ENCODE measurements around the gene DOCK1.

DOCK1 gene

DNA sequence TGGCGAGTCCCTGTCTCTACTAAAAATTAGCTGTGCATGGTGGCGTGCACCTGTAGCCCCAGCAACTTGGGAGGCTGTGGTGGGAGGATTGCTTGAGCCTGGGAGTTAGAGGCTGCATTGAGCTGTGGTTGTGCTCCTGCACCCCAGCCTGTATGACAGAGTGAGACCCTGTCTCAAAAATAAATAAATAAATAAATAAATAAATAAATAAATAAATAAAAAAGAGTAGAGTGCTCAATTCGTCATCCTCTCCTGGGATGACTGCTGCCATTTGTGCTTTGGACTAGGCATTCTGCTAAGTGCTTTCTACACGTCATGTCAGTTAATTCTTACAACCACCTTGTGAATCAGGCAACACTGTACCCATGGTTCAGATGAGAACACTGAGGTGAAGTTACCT lies 130.6 kb downstream of the DOCK1 start:
- no peak for TF ChIP-seq POLR2A (IDR thresholded peaks at IDR 0.05; ENCODE audit: extremely low read depth, insufficient read length)
- TF ChIP-seq, protein P1, sequence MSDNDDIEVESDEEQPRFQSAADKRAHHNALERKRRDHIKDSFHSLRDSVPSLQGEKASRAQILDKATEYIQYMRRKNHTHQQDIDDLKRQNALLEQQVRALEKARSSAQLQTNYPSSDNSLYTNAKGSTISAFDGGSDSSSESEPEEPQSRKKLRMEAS (IDR thresholded peaks at IDR 0.05; ENCODE audit: low read depth, low read length) = no peak
- TF ChIP-seq, protein P2, sequence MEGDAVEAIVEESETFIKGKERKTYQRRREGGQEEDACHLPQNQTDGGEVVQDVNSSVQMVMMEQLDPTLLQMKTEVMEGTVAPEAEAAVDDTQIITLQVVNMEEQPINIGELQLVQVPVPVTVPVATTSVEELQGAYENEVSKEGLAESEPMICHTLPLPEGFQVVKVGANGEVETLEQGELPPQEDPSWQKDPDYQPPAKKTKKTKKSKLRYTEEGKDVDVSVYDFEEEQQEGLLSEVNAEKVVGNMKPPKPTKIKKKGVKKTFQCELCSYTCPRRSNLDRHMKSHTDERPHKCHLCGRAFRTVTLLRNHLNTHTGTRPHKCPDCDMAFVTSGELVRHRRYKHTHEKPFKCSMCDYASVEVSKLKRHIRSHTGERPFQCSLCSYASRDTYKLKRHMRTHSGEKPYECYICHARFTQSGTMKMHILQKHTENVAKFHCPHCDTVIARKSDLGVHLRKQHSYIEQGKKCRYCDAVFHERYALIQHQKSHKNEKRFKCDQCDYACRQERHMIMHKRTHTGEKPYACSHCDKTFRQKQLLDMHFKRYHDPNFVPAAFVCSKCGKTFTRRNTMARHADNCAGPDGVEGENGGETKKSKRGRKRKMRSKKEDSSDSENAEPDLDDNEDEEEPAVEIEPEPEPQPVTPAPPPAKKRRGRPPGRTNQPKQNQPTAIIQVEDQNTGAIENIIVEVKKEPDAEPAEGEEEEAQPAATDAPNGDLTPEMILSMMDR (IDR thresholded peaks at IDR 0.05; ENCODE audit: low read depth, low read length) = no peak
- TF ChIP-seq MYC (IDR thresholded peaks at IDR 0.05; ENCODE audit: low read depth, low read length) = no peak
- H3K4me3 ChIP-seq (ENCODE audit: low read depth, low read length) = no peak overlapping the region
- no peak for DNase-seq (ENCODE audit: low read depth)

DNA sequence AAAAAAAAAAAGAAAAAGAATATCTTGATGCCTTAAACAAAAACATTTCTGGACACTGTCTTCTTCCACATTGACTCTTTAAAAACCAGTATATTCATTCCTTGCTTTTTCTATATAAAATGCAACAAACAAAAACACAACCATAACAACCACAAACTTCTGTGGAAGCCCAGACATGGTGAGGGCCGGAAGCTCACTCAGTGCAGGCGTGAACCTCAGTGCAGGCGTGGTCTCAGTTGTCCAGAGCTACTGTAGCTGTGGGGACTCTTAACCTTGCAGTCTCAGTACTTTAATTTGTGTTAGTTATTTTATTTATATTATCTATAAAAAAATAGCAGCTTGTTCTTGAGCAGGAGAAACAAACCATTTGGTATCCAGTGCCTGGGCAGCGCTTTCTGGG lies 131.8 kb downstream of the DOCK1 start:
- TF ChIP-seq MYC (IDR thresholded peaks at IDR 0.05; ENCODE audit: low read depth, low read length) = no peak
- no peak for DNase-seq (ENCODE audit: low read depth)
- no peak overlapping the region for H3K4me3 ChIP-seq (ENCODE audit: low read depth, low read length)

DNA sequence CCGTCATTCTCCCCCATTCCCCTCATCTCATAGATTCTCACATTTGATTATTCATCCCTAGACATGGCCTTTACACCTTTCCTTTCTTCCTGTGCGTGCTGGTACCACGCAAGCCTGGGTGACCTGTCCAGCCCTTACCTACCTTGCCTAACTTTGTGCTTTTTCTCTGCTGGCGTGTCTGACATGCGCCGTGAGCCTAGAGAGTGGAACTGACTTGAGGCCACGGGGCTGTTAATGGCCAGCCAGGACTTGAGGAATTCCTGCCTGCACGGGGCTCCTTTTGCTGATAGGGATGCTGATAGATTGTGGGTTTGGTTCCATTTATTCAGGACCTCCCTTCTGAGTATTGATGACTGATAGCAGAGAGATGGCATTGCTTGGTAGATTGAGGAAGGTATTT lies 134.2 kb downstream of the DOCK1 start:
- no peak for DNase-seq (ENCODE audit: low read depth)
- TF ChIP-seq, protein P1 (IDR thresholded peaks at IDR 0.05; ENCODE audit: low read depth, low read length) = no peak
- no peak for TF ChIP-seq MYC (IDR thresholded peaks at IDR 0.05; ENCODE audit: low read depth, low read length)
- H3K4me3 ChIP-seq (ENCODE audit: low read depth, low read length) = no peak overlapping the region

DNA sequence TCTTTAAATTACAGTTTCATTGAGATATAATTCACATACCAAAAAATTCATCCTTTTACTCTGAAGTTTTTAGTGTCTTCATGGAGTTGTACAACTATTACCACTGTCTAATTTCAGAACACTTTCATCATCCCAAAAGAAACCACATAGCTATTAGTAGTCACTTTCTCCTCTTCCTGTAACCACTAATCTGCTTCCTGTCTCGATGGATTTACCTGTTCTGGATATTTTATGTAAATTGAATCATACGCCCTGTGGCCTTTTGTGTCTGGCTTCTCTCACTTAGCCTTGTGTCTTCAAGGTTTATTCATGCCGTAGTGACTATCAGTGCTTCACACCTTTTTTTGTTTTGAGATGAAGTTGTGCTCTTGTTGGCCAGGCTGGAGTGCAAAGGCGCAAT lies 135.5 kb downstream of the DOCK1 start:
- TF ChIP-seq, protein P1 (IDR thresholded peaks at IDR 0.05; ENCODE audit: low read depth, low read length) = no peak
- TF ChIP-seq POLR2A (IDR thresholded peaks at IDR 0.05; ENCODE audit: extremely low read depth, insufficient read length) = no peak
- TF ChIP-seq, protein P2 (IDR thresholded peaks at IDR 0.05; ENCODE audit: low read depth, low read length) = no peak
- no peak for TF ChIP-seq MYC (IDR thresholded peaks at IDR 0.05; ENCODE audit: low read depth, low read length)
- H3K4me3 ChIP-seq (ENCODE audit: low read depth, low read length) = no peak overlapping the region
- DNase-seq (ENCODE audit: low read depth) = no peak

DNA sequence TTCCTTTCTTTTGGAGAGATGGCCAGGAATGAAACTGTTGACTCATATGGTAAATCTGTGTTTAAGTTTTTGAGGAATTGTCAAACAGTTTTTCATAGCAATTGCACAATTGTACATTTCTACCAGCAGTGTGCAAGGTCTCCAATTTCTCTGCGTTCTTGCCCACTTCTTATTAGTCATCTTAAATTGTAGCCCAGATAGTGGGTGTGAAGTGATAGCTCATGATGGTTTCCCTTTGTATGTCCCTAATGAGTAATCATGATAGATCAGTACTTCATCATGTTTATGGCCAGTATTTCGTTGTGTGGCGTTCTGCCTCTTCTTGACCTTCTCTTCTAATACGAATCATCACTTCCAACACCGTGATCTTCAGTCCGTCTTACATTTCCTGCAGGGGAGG lies 136.3 kb downstream of the DOCK1 start:
- DNase-seq (ENCODE audit: low read depth) = no peak
- no peak overlapping the region for H3K4me3 ChIP-seq (ENCODE audit: low read depth, low read length)
- TF ChIP-seq, protein P1 (IDR thresholded peaks at IDR 0.05; ENCODE audit: low read depth, low read length) = no peak
- no peak for TF ChIP-seq MYC (IDR thresholded peaks at IDR 0.05; ENCODE audit: low read depth, low read length)

DNA sequence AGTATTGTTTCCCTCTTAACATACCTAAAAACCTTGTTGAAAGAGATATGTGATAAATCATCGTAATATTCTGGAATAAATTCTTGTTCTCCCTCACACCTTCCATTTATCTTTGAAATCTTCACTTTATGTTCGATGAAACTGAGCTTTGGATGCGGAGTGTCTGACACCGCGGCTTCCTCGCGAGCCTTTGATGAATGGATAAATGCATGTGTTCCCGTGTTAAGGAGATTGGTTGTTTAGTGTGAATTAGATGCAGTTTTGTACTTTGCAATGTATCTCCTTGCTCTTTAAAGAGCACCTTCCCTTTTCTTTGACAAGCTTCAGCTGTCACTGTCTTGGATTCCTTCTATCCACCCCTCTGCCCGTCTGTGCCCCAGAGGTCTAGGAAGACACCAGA lies 138.1 kb downstream of the DOCK1 start:
- no peak overlapping the region for H3K4me3 ChIP-seq (ENCODE audit: low read depth, low read length)
- no peak for DNase-seq (ENCODE audit: low read depth)
- TF ChIP-seq, protein P2 (IDR thresholded peaks at IDR 0.05; ENCODE audit: low read depth, low read length) = no peak
- TF ChIP-seq, protein P1 (IDR thresholded peaks at IDR 0.05; ENCODE audit: low read depth, low read length) = no peak
- no peak for TF ChIP-seq POLR2A (IDR thresholded peaks at IDR 0.05; ENCODE audit: extremely low read depth, insufficient read length)
- TF ChIP-seq MYC (IDR thresholded peaks at IDR 0.05; ENCODE audit: low read depth, low read length) = no peak

DNA sequence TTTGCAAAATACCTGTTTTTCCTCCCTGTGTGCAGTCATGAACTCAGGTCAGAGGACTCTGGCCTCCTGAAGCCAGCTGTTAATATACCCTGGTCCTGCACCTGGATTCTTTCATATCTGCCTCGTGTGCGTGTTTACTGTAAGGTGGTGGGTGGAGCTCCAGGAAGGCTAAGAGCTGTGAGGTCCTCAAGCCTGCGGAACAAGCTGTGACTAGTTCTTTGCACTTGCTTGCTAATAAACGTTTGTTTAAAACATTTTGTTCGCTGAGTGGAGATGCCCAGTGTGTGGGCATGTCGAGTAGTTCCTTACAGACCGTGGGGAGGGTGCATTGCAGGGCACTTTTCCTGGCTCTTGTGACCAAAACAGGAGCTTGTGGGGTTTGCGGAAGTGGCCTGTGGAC lies 139.0 kb downstream of the DOCK1 start:
- no peak overlapping the region for H3K4me3 ChIP-seq (ENCODE audit: low read depth, low read length)
- TF ChIP-seq, protein P2 (IDR thresholded peaks at IDR 0.05; ENCODE audit: low read depth, low read length) = no peak
- TF ChIP-seq, protein P1 (IDR thresholded peaks at IDR 0.05; ENCODE audit: low read depth, low read length) = no peak
- TF ChIP-seq MYC (IDR thresholded peaks at IDR 0.05; ENCODE audit: low read depth, low read length) = no peak
- TF ChIP-seq POLR2A (IDR thresholded peaks at IDR 0.05; ENCODE audit: extremely low read depth, insufficient read length) = no peak
- no peak for DNase-seq (ENCODE audit: low read depth)

Measured in NB4 (cell line).